Measurements from ENCODE around the gene TMEM92.

Gene TMEM92

DNA sequence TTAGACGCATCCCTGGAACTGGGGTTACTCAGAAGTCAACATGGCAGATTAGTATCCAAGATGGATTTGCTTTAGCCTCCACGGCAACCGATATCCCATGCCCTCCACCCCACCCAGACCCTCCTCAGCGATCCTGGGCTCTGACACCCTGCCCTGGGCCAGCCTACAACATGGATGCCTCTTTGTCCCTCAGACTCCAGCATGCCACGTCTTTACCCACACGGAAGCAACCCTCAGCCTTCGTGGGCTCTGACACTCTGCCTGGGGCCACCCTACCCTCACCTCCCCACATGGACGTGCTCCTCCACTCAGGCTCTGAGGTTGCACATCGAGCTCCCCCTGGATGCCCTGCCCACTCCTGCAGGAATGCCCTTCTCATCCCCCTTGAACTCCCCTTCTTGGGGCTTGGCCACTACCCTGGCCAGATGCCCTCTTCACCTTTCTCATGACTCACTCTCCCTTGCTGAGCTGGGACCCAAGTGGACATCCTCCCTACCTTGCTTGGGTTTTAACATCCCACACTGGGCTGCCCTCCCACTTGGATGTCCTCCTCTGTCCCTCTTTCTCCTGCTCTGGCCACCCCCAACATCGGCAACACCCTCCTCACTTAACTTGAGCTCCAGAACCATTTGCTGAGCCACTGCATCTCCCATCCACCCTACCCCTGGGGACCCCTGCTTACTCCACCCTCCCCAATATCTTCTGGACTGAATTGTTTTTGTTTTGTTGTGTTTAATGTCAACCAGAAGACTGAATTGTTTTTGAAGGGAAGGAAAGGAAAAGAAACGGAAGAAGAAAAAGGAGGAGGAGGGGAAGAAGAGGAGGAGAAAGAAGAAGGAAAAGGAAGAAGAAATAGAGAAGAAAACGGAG is 18.3 kb upstream of the TMEM92 start:
- Histone ChIP-seq H3K4me3 (ENCODE audit: low read depth, low read length) (no peak overlapping the region), H3K4me1 (no peaks in the 10 kb centered on the region), H3K9me3 (no peaks in the 10 kb centered on the region), H3K36me3 (no peaks in the 10 kb centered on the region), H3K27me3 (no peaks in the 10 kb centered on the region)
- TF ChIP-seq, protein P1, sequence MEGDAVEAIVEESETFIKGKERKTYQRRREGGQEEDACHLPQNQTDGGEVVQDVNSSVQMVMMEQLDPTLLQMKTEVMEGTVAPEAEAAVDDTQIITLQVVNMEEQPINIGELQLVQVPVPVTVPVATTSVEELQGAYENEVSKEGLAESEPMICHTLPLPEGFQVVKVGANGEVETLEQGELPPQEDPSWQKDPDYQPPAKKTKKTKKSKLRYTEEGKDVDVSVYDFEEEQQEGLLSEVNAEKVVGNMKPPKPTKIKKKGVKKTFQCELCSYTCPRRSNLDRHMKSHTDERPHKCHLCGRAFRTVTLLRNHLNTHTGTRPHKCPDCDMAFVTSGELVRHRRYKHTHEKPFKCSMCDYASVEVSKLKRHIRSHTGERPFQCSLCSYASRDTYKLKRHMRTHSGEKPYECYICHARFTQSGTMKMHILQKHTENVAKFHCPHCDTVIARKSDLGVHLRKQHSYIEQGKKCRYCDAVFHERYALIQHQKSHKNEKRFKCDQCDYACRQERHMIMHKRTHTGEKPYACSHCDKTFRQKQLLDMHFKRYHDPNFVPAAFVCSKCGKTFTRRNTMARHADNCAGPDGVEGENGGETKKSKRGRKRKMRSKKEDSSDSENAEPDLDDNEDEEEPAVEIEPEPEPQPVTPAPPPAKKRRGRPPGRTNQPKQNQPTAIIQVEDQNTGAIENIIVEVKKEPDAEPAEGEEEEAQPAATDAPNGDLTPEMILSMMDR (IDR thresholded peaks at IDR 0.05; ENCODE audit: low read depth, low read length), result no peak
- no peak for DNase-seq

DNA sequence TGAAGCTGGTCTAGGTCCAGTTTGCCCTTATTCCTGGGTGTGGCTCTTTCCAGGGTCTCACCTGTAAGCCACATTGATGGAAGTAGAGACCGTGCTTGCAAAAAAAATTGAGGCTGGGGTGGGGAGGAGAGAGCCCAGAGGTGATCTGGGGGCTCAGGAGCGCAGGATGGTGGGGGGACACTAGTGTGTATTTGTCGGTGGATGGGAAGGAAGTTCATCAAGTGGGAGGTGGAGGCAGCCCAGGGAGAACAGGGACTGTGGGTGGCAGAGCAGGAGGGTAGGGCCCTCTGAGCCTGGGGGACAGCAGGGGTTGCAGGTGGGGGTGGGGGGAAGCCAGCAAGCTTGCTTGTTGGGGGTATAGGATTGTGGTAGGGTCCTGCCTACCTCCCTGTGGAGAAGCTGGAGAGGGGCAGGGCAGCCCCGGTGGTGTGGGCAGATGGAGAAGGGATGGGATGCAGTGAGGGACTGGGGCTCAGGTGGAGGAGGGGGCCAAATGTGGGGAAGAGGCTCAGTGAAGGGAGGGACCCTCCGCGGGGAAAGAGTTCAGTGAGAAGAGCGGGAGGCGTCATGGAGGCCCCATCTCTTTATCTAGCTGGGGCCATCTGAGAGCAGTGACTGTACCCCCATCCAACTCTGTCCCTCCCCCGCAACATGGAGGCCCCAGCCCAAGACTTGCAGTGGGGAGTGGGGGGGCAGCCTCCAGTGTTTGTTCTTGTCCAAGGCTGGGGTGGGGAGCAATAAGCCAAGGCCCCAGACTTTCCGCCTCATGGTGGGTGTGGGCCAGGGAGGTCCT is 17.2 kb upstream of the TMEM92 start:
- H3K9me3 ChIP-seq, result no peaks in the 10 kb centered on the region
- H3K4me1 ChIP-seq, result no peaks in the 10 kb centered on the region
- TF ChIP-seq, protein P1 (IDR thresholded peaks at IDR 0.05; ENCODE audit: low read depth, low read length), result no peak
- H3K27me3 ChIP-seq, result no peaks in the 10 kb centered on the region
- no peak overlapping the region for H3K4me3 ChIP-seq (ENCODE audit: low read depth, low read length)
- DNase-seq, result no peak
- H3K36me3 ChIP-seq, result no peaks in the 10 kb centered on the region

DNA sequence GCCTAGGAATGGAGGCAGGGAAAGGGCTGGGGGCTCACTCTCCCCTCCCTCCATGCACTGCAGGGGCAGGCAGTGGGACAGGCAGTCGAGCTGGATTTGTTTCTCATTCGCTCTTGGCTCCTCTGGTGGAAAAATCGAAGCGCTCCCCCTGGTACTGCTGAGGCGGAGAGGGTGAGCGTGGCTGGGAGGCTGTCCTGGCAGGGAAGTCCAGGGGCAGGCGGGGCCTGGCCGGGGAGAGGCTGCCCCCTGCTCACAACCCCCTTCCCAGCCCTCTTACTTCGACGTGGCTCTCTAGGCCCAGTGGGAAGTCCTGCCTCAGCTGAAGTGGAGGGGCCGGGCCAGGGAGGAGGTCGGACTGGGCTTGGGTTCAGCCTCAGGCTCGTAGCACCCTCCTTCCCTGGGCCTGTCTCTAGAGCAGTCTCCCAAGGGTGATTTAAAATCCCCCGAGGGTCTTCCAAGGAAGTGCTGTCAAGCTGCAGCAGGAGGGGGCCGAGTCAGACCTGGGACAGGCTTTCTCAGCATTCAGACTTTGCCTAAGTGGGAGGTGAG is 16.5 kb upstream of the TMEM92 start:
- Histone ChIP-seq H3K4me1 (no peaks in the 10 kb centered on the region), H3K27me3 (no peaks in the 10 kb centered on the region), H3K4me3 (ENCODE audit: low read depth, low read length) (no peak overlapping the region), H3K9me3 (no peaks in the 10 kb centered on the region), H3K36me3 (no peaks in the 10 kb centered on the region)
- TF ChIP-seq, protein P1 (IDR thresholded peaks at IDR 0.05; ENCODE audit: low read depth, low read length), result no peak
- DNase-seq, result no peak

DNA sequence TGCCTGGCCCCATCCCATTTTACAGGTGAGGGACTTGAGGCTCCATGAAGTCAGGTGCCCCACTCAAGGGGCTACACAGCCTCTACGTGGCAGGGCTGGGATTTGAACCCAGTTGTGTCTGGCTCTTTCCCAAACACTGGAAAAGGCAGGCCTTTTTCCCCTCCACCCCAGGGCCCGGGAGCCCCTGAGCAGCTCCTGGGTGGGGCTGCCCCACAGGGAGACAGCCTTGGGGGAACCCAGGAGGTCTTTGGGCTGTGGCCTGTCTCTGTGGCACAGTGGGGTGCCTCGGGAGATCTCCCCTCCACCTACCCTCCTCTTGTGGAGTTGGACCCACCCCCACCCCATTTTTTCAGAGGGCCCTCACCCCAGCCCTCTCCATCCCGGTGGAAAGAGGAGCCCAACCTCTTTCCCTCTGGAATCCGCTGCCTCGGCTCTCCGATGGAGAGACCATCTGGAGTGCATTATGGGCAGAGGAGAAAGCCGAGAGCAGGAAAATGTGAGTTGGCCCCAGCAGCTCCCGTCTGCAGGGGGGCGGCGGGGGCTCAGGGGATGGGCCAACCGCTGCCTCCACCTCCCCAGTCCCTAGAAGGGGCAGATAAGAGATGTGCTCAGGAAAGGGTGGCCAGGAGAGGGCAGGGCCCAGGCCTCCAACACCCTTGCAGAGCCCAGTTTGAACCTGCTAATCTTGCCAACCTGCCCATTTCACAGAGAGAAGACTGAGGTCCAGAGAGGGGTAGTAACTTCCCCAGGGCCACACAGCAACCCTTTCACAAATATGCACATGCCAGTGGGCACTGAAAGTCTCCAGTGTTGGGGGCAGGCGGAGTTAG is 15.4 kb upstream of the TMEM92 start:
- no peak overlapping the region for H3K4me3 ChIP-seq (ENCODE audit: low read depth, low read length)
- no peak for DNase-seq
- no peaks in the 10 kb centered on the region for H3K4me1 ChIP-seq
- H3K9me3 ChIP-seq, result no peaks in the 10 kb centered on the region
- H3K36me3 ChIP-seq, result no peaks in the 10 kb centered on the region
- TF ChIP-seq, protein P1 (IDR thresholded peaks at IDR 0.05; ENCODE audit: low read depth, low read length), result no peak
- H3K27me3 ChIP-seq, result no peaks in the 10 kb centered on the region

DNA sequence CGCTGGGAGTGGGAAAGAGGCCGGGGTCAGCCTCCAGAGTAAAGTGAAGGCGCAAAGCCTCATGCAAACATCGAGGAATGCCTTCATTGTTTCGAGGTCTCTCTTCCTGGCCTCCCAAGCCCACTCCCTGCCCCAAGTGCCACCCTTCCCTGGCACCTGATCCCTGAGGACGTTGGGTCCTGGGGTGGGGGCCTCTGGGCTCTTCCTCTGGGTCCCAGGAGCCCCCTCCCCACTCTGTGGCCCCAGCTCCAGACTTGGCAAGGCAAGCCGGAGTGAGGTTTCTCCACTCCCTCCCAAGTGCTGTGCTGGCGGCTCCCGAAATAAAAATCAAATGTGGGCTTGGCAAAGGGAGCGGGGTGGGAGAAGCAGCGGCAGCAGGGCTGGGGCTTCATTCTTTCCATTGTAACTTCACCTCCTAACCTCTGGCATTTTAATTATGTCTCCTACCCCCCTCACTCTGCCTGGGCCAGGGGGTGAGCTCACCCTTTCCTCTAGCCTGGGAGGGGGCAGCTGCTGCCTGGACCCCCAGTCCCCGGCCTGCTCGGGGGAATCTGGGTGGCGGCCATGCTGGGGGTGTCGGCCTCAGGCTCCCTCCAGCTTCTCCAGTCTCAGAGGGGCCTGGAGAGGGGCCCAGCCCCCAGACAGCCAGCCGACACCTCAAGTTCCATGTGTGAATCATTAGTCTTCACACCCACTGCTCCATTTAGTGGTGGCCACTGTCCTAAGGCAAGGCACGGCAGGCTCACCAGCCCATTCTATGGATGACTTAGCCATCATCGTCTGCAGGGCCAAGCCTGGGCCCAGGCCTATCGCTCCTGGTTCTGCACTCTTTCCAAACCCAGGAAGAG is 14.6 kb upstream of the TMEM92 start:
- DNase-seq, result no peak
- H3K36me3 ChIP-seq, result no peaks in the 10 kb centered on the region

More for the DNA sequence above, 14.6 kb upstream of the TMEM92 start:
- Histone ChIP-seq H3K4me3 (ENCODE audit: low read depth, low read length) (no peak overlapping the region), H3K27me3 (no peaks in the 10 kb centered on the region), H3K4me1 (no peaks in the 10 kb centered on the region), H3K9me3 (no peaks in the 10 kb centered on the region)
- TF ChIP-seq, protein P1 (IDR thresholded peaks at IDR 0.05; ENCODE audit: low read depth, low read length), result no peak

All from BE2C (cell line).